ENCODE data around the gene CLEC4M. TPM values are rescaled to one million over a fixed set of nuclear protein-coding genes. Genes with fewer than 3 reads are reported as not detected.

CLEC4M gene
- total RNA-seq, 1 donor from 2014 or later: not detected

GRCh38 chr19:7783991-7784423, 21.0 kb downstream of the CLEC4M start:
- no peaks in the 10 kb centered on the region for H3K27me3 ChIP-seq
- H3K36me3 ChIP-seq: no peaks in the 10 kb centered on the region
- TF ChIP-seq POLR2A (IDR thresholded peaks at IDR 0.05): no peak
- peak in 1 of 2 donors; percentile 87 for TF ChIP-seq POLR2AphosphoS5 (IDR thresholded peaks at IDR 0.05; ENCODE audit: insufficient read depth in 1 of 2, low read depth in 1 of 2)
- no peak overlapping the region for H3K4me3 ChIP-seq
- DNase-seq (ENCODE audit: extremely low spot score in 2 of 2): no peak
- intact Hi-C loops (cut with DNase I): no loop called here
- peaks cover 5% of the 10 kb centered on the region for H3K4me1 ChIP-seq
- no peak overlapping the region for H3K27ac ChIP-seq
- no peaks in the 10 kb centered on the region for H3K9me3 ChIP-seq

DNA sequence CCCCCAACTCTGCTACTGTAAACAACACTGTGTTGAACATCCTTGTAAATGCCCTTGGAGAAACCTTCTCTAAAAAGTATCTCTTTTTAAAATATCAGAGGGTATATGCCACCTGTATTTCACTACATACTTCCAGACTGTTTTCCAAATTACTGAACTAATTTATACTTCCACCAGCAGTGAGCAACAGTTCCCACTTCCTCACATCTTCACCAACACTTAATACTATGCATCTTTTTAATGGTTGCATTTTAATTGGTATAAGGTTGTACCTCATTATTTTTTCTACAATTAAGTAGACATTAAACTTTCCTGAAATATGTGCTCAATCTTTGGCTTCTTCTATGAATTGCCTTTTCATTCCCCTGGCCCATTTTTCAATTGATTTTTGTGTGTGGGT, 21.8 kb downstream of the CLEC4M start:
- no peak overlapping the region for H3K4me3 ChIP-seq
- no peak for TF ChIP-seq POLR2AphosphoS5 (IDR thresholded peaks at IDR 0.05; ENCODE audit: insufficient read depth in 1 of 2, low read depth in 1 of 2)
- TF ChIP-seq POLR2A (IDR thresholded peaks at IDR 0.05): no peak
- no peak for TF ChIP-seq CTCF (IDR thresholded peaks at IDR 0.05)
- H3K4me1 ChIP-seq: peaks cover 9% of the 10 kb centered on the region
- no peak overlapping the region for H3K27ac ChIP-seq
- H3K36me3 ChIP-seq: no peaks in the 10 kb centered on the region
- intact Hi-C loops (cut with DNase I): no loop called here
- H3K27me3 ChIP-seq: no peaks in the 10 kb centered on the region
- no peak for DNase-seq (ENCODE audit: extremely low spot score in 2 of 2)
- no peaks in the 10 kb centered on the region for H3K9me3 ChIP-seq

DNA sequence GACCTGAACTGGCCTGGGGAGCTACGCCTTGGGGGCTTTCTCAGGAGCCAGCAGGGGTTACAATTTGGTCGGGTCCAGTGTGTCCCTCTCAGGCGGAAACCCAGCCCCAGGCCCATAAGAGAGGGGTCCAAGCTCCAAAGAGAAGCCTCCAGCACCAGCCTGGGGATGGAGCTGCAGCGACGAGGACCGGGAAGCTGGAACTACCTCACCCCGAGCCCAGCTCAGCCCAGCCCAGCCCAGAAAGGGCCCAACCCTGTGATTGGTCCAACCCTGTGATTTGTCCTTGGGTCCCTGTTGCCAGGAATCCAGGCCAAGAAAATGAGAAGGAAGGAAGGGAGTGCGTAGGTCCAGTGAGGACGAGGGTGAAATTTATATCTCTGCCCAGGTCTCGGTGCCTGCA, 24.1 kb downstream of the CLEC4M start:
- Histone ChIP-seq H3K9me3 (no peaks in the 10 kb centered on the region), H3K4me3 (no peak overlapping the region), H3K27ac (no peak overlapping the region), H3K27me3 (no peaks in the 10 kb centered on the region), H3K4me1 (peaks cover 9% of the 10 kb centered on the region), H3K36me3 (no peaks in the 10 kb centered on the region)
- TF ChIP-seq POLR2AphosphoS5 (IDR thresholded peaks at IDR 0.05; ENCODE audit: insufficient read depth in 1 of 2, low read depth in 1 of 2) (no peak), POLR2A (IDR thresholded peaks at IDR 0.05) (no peak), CTCF (IDR thresholded peaks at IDR 0.05) (no peak)
- DNase-seq (ENCODE audit: extremely low spot score in 2 of 2): no peak
- intact Hi-C loops (cut with DNase I): no loop called here

DNA sequence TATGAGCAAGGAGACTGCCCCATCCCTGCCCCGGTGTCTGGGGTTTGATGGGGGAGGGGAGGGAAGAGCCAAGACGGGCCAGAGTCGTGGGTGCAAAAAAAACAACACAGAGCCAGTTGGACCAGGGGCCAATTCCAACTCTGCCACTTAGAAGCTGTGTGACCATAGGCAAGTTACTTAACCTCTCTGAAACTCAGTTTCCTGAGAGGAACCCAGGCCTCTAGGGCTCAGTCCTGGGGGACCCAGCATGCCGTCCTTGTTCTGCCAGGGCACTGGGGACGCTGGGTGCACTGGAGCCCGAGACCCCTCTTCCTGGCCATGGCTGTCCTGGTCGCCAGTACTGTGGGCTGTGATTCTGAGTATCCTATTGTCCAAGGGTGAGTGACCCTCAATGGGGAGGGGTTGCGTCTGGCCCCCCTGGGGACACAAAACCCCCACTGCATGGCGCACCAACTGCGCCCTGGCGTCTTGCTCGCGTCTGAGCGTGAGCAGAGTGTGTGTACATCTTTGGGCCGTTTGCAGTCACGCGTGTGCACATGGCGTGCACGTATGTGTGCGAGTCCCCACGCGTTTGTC, 24.6 kb downstream of the CLEC4M start:
- H3K27ac ChIP-seq: no peak overlapping the region
- H3K4me1 ChIP-seq: peaks cover 9% of the 10 kb centered on the region
- DNase-seq (ENCODE audit: extremely low spot score in 2 of 2): no peak
- no peak overlapping the region for H3K4me3 ChIP-seq
- intact Hi-C loops (cut with DNase I): no loop called here
- H3K9me3 ChIP-seq: no peaks in the 10 kb centered on the region
- TF ChIP-seq CTCF (IDR thresholded peaks at IDR 0.05) (no peak), POLR2A (IDR thresholded peaks at IDR 0.05) (no peak), POLR2AphosphoS5 (IDR thresholded peaks at IDR 0.05; ENCODE audit: insufficient read depth in 1 of 2, low read depth in 1 of 2) (no peak)
- no peaks in the 10 kb centered on the region for H3K36me3 ChIP-seq
- H3K27me3 ChIP-seq: no peaks in the 10 kb centered on the region

DNA sequence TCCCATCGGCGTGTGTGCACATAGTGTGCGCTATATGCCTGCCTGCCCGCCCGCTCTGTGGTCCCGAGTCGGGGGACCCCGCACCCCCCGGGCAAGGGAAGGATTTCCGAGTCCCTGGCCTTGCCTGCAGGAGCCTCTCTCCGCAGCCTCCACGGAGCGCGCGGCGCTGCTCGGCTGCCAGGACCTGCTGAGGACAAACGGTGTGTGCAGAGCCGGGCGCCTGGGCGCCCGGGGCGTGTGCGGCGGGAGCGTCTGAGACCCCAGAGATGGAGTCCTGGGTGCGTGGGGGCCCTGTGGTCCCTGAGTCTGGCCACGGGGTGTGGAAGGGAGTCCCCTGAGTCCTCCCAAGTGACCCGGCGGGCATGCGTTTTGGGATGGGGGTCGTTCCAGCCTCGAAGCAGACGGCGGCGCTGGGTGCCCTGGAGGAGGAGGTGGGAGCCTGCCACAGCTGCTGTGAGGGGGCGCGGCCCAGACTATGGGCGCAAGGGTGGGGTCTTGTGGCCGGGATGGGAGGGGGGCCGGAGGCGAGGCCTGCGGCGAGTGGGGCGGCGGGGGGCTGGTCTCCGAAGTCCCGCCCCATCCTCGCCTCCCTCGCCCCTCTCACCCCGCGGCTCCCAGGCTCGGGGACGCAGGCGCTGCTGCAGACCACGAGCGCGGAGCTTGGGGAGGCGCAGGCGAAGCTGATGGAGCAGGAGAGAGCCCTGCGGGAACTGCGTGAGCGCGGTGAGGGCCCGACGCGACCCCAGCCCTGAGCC, 25.3 kb downstream of the CLEC4M start:
- DNase-seq (ENCODE audit: extremely low spot score in 2 of 2): no peak
- intact Hi-C loops (cut with DNase I): no loop called here
- Histone ChIP-seq H3K9me3 (no peaks in the 10 kb centered on the region), H3K4me3 (no peak overlapping the region), H3K27me3 (no peaks in the 10 kb centered on the region), H3K27ac (no peak overlapping the region), H3K36me3 (no peaks in the 10 kb centered on the region), H3K4me1 (peaks cover 9% of the 10 kb centered on the region)
- no peak for TF ChIP-seq CTCF (IDR thresholded peaks at IDR 0.05)
- TF ChIP-seq POLR2AphosphoS5 (IDR thresholded peaks at IDR 0.05; ENCODE audit: insufficient read depth in 1 of 2, low read depth in 1 of 2): no peak
- no peak for TF ChIP-seq POLR2A (IDR thresholded peaks at IDR 0.05)

Data from vagina (tissue), 2 donors.